GM12878 (cell line): Measurements from ENCODE around the gene DIAPH2.

Source experiments
- IRF4 ChIP-seq: IDR thresholded peaks from 2 replicates; pipeline ENCODE4 v1.6.1; 2011; ENCODE audit warnings: low read depth, low read length
- ZZZ3 ChIP-seq: IDR thresholded peaks from 2 replicates; pipeline ENCODE4 v1.6.1; 2011; ENCODE audit warnings: low read depth; ENCODE audit not compliant: control insufficient read depth, insufficient read length

- TF ChIP-seq IRF4 (no peak), ZZZ3 (no peak)
Observed at GRCh38 chrX:96688789-96689188, 4.1 kb downstream of the DIAPH2 start.
